ENCODE measurements around the gene ZNF787.
"Not testable (repeated sequence)": the region's sequence is repeated elsewhere in the genome, so short reads cannot be mapped to it uniquely, and the experiment has no call there.

The ZNF787 gene

DNA sequence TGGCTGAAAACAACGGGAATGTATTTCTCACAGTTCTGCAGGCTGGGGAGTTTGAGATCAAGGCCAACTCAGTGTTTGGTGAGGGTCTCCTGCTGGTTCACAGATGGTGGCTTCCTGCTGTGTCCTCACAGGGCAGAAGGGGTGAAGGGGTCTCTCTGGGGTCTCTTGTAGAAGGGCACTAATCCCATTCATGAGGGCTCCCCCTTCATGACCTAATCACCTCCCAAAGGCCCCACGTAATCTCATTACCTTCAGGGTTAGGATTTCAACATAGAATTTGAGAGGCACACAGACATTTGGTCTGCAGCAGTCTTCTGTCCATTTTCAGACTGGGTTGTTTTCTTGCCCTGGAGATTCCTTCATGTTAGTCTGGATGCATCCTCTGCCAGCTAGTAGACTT lies 31.5 kb upstream of the ZNF787 start:
- H3K27ac ChIP-seq (ENCODE audit: low read depth, low read length), result no peak overlapping the region
- H3K9ac ChIP-seq (ENCODE audit: low read length), result no peak overlapping the region
- no peaks in the 10 kb centered on the region for H3F3A ChIP-seq (ENCODE audit: insufficient read depth)
- no peak overlapping the region for H2AFZ ChIP-seq (ENCODE audit: low read depth, low read length, severe bottlenecking)
- H3K79me2 ChIP-seq (ENCODE audit: insufficient read depth, low read length), result peaks cover 11% of the 10 kb centered on the region
- H3K4me3 ChIP-seq (ENCODE audit: insufficient read depth, low read length, poor library complexity, severe bottlenecking), result no peak overlapping the region
- no peaks in the 10 kb centered on the region for H3K9me2 ChIP-seq (replicated peaks; ENCODE audit: insufficient read depth, low read length)
- TF ChIP-seq CTCF (IDR thresholded peaks at IDR 0.05; ENCODE audit: insufficient read depth, low read length, poor library complexity, severe bottlenecking), result no peak
- no peak for TF ChIP-seq EZH2phosphoT487 (conservative IDR thresholded peaks at IDR 0.05; ENCODE audit: low read length)
- no peaks in the 10 kb centered on the region for H3K27me3 ChIP-seq (ENCODE audit: low read length)
- H3K9me3 ChIP-seq (ENCODE audit: insufficient read depth, low read length), result no peaks in the 10 kb centered on the region
- H3K4me2 ChIP-seq (ENCODE audit: low read depth, low read length, poor library complexity, severe bottlenecking), result no peak overlapping the region
- H4K20me1 ChIP-seq (ENCODE audit: low read depth, low read length), result no peaks in the 10 kb centered on the region
- no peaks in the 10 kb centered on the region for H3K36me3 ChIP-seq (ENCODE audit: low read length)

- Histone ChIP-seq H3K27me3 (ENCODE audit: low read length) (no peaks in the 10 kb centered on the region), H3K9ac (ENCODE audit: low read length) (no peak overlapping the region), H3K36me3 (ENCODE audit: low read length) (no peaks in the 10 kb centered on the region), H4K20me1 (ENCODE audit: low read depth, low read length) (no peaks in the 10 kb centered on the region), H3K9me3 (ENCODE audit: insufficient read depth, low read length) (no peaks in the 10 kb centered on the region), H3K4me2 (ENCODE audit: low read depth, low read length, poor library complexity, severe bottlenecking) (no peak overlapping the region), H3K79me2 (ENCODE audit: insufficient read depth, low read length) (peaks cover 11% of the 10 kb centered on the region), H3K9me2 (replicated peaks; ENCODE audit: insufficient read depth, low read length) (no peaks in the 10 kb centered on the region), H3F3A (ENCODE audit: insufficient read depth) (no peaks in the 10 kb centered on the region), H3K4me3 (ENCODE audit: insufficient read depth, low read length, poor library complexity, severe bottlenecking) (no peak overlapping the region), H2AFZ (ENCODE audit: low read depth, low read length, severe bottlenecking) (no peak overlapping the region), H3K27ac (ENCODE audit: low read depth, low read length) (no peak overlapping the region)
- TF ChIP-seq EZH2phosphoT487 (conservative IDR thresholded peaks at IDR 0.05; ENCODE audit: low read length), result no peak
- TF ChIP-seq CTCF (IDR thresholded peaks at IDR 0.05; ENCODE audit: insufficient read depth, low read length, poor library complexity, severe bottlenecking), result no peak
Observed at GRCh38 chr19:56150358-56150757, 29.3 kb upstream of the ZNF787 start.

DNA sequence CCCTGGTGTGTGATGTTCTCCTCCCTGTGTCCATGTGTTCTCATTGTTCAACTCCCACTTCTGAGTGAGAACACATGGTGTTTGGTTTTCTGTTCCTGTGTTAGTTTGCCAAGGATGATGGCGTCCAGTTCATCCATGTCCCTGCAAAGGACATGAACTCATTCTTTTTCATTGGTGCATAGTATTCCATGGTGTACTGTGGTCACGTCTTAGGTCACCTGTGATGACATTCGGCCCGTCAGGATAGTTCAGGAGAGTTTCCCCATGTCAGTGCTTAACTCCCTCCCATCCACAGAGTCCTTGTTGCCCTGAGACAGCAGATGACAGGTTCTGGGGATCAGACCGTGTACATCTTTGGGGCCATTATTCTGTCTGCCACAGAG lies 28.6 kb upstream of the ZNF787 start:
- H2AFZ ChIP-seq (ENCODE audit: low read depth, low read length, severe bottlenecking), result no peak overlapping the region
- no peak overlapping the region for H3K9ac ChIP-seq (ENCODE audit: low read length)
- peaks cover 16% of the 10 kb centered on the region for H3K79me2 ChIP-seq (ENCODE audit: insufficient read depth, low read length)
- no peaks in the 10 kb centered on the region for H4K20me1 ChIP-seq (ENCODE audit: low read depth, low read length)
- H3K4me2 ChIP-seq (ENCODE audit: low read depth, low read length, poor library complexity, severe bottlenecking), result no peak overlapping the region
- H3F3A ChIP-seq (ENCODE audit: insufficient read depth), result no peaks in the 10 kb centered on the region
- H3K27me3 ChIP-seq (ENCODE audit: low read length), result no peaks in the 10 kb centered on the region
- no peaks in the 10 kb centered on the region for H3K9me3 ChIP-seq (ENCODE audit: insufficient read depth, low read length)
- no peak for TF ChIP-seq EZH2phosphoT487 (conservative IDR thresholded peaks at IDR 0.05; ENCODE audit: low read length)
- TF ChIP-seq CTCF (IDR thresholded peaks at IDR 0.05; ENCODE audit: insufficient read depth, low read length, poor library complexity, severe bottlenecking), result no peak
- no peak overlapping the region for H3K4me3 ChIP-seq (ENCODE audit: insufficient read depth, low read length, poor library complexity, severe bottlenecking)
- no peak overlapping the region for H3K27ac ChIP-seq (ENCODE audit: low read depth, low read length)
- no peaks in the 10 kb centered on the region for H3K36me3 ChIP-seq (ENCODE audit: low read length)
- H3K9me2 ChIP-seq (replicated peaks; ENCODE audit: insufficient read depth, low read length), result no peaks in the 10 kb centered on the region

DNA sequence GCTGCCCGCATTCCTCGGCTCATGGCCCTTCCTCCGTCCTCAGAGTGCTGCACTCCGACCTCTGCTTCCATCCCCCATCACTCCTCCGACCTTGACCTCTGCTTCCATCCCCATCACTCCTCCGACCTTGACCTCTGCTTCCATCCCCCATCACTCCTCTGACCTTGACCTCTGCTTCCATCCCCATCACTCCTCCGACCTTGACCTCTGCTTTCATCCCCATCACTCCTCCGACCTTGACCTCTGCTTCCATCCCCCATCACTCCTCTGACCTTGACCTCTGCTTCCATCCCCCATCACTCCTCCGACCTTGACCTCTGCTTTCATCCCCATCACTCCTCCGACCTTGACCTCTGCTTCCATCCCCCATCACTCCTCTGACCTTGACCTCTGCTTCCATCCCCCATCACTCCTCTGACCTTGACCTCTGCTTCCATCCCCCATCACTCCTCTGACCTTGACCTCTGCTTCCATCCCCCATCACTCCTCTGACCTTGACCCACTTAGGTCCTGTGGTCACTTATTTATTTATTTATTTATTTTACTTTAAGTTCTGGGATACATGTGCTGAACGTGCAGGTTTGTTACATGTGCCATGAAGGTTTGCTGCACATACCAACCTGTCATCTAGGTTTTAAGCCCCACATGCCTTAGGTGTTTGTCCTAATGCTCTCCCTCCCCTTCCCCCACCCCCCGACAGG lies 28.0 kb upstream of the ZNF787 start:
- not testable (repeated sequence) for H4K20me1 ChIP-seq (ENCODE audit: low read depth, low read length); H2AFZ ChIP-seq (ENCODE audit: low read depth, low read length, severe bottlenecking); H3K27me3 ChIP-seq (ENCODE audit: low read length); H3K4me2 ChIP-seq (ENCODE audit: low read depth, low read length, poor library complexity, severe bottlenecking); H3K9me2 ChIP-seq (replicated peaks; ENCODE audit: insufficient read depth, low read length); H3K9me3 ChIP-seq (ENCODE audit: insufficient read depth, low read length); H3K36me3 ChIP-seq (ENCODE audit: low read length); H3K9ac ChIP-seq (ENCODE audit: low read length); H3F3A ChIP-seq (ENCODE audit: insufficient read depth); H3K4me3 ChIP-seq (ENCODE audit: insufficient read depth, low read length, poor library complexity, severe bottlenecking); H3K27ac ChIP-seq (ENCODE audit: low read depth, low read length)
- H3K79me2 ChIP-seq (ENCODE audit: insufficient read depth, low read length), result peaks cover 22% of the 10 kb centered on the region
